Gastroesophageal sphincter (tissue), 4 donors: ENCODE measurements around the gene DCTN3. TPM values are rescaled to one million over a fixed set of nuclear protein-coding genes. Genes with fewer than 3 reads are reported as not detected.

Experiments used
- ATAC-seq: fragments of 150-250 bp; one replicate; pipeline ENCODE4 v1.9.1; 2016; ENCODE audit warnings: mild to moderate bottlenecking, moderate library complexity
- H3K27ac ChIP-seq, 4 donors: fragments of 200-600 bp; sonication (generic) in 3 of 4; 1 replicate in 3 of 4; 2 replicates in 1 of 4; pipeline ENCODE4 v1.5.1; 2016 to 2019
- H3K27me3 ChIP-seq: fragments of 200-600 bp; sonication (generic); one replicate; pipeline ENCODE4 v1.5.1; 2019
- H3K36me3 ChIP-seq, 2 donors: fragments of 200-600 bp; sonication (generic); one replicate each; pipeline ENCODE4 v1.5.1; 2019; ENCODE audit warnings: control low read depth in 1 of 2
- H3K4me1 ChIP-seq, 3 donors: fragments of 200-600 bp; sonication (generic); 1 replicate in 2 of 3; 2 replicates in 1 of 3; pipeline ENCODE4 v1.5.1; 2016 to 2019; ENCODE audit warnings: control low read depth in 2 of 3
- H3K4me3 ChIP-seq, 2 donors: fragments of 200-600 bp; sonication (generic); one replicate each; pipeline ENCODE4 v1.5.1; 2019; ENCODE audit warnings: mild to moderate bottlenecking in 1 of 2, moderate library complexity in 1 of 2
- H3K9me3 ChIP-seq, 3 donors: fragments of 200-600 bp; sonication (generic); one replicate each; pipeline ENCODE4 v1.5.1; 2017 to 2019; ENCODE audit warnings: control low read depth in 2 of 3
- CTCF ChIP-seq, 4 experiments: fragments of 200-600 bp in 2 of 4; fragments of 450-650 bp in 2 of 4; sonication (generic) in 1 of 4; IDR thresholded peaks; one replicate each; pipeline ENCODE4 v1.5.1; 2017 to 2019; ENCODE audit warnings: antibody characterized with exemption in 4 of 4, mild to moderate bottlenecking in 2 of 4, moderate library complexity in 2 of 4
- EP300 ChIP-seq: sonication (generic); formaldehyde crosslinking; IDR thresholded peaks from one replicate; pipeline ENCODE4 v1.6.1; 2017; ENCODE audit warnings: antibody characterized with exemption, mild to moderate bottlenecking
- POLR2A ChIP-seq, 2 donors: fragments of 450-650 bp; IDR thresholded peaks; one replicate each; pipeline ENCODE4 v1.6.1; 2017; ENCODE audit warnings: antibody characterized with exemption in 2 of 2, mild to moderate bottlenecking in 2 of 2, moderate library complexity in 1 of 2
- POLR2AphosphoS5 ChIP-seq: sonication (generic); formaldehyde crosslinking; IDR thresholded peaks from one replicate; pipeline ENCODE4 v1.6.1; 2017; ENCODE audit warnings: antibody characterized with exemption
- WGBS, 2 donors: methylation state at CpG; one replicate each; pipeline ENCODE4 v1.1.5; 2018; ENCODE audit warnings: low coverage in 1 of 2; 5-methylcytosine and 5-hydroxymethylcytosine counted together
- total RNA-seq, 4 donors: library from RNA; depleted of rRNA; stranded (reverse); fragments of >200 nt; gene quantifications; one replicate each; pipeline ENCODE4 v1.1.0, GENCODE V29; 2016

DCTN3 gene
- total RNA-seq, 4 donors from 2014 or later: 80.5 to 136 (median 98.7) TPM

DNA sequence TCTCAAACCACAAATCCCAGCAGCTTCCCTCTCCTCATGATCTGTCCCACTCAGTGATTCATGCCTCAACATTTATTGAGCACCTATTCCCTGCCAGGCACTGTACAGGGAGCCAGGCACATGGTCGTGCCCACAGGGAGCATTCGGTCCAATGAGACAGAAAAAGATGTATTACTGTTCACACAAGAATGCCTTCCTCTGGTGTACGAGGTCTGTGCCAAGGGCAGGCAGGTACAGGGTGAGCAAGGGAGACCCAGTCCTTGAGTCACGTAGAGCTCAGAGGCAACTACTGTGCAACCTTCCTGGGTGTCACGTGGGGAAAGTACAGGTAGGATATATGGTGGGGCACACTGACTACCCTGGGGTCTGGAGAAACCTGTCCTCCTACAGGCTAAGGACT lies 35.3 kb downstream of the DCTN3 start:
- no peaks in the 10 kb centered on the region for H3K9me3 ChIP-seq
- H3K4me3 ChIP-seq: no peak overlapping the region
- H3K4me1 ChIP-seq: peaks cover 0 to 20% (median 6%) of the 10 kb centered on the region in 3 donors
- no peak overlapping the region for H3K27ac ChIP-seq
- H3K27me3 ChIP-seq: peaks cover 83% of the 10 kb centered on the region
- no peak for TF ChIP-seq CTCF (IDR thresholded peaks at IDR 0.05)
- no peak for TF ChIP-seq EP300
- TF ChIP-seq POLR2AphosphoS5: no peak
- no peak for TF ChIP-seq POLR2A (IDR thresholded peaks at IDR 0.05)
- no peak for ATAC-seq
- 83 to 100% methylated on average over 1 to 2 of the region's 5 CpGs for WGBS, 2 donors
- no peaks in the 10 kb centered on the region for H3K36me3 ChIP-seq

GRCh38 chr9:34582787-34583186 lies 37.5 kb downstream of the DCTN3 start:
- H3K27me3 ChIP-seq: peaks cover 83% of the 10 kb centered on the region

DNA sequence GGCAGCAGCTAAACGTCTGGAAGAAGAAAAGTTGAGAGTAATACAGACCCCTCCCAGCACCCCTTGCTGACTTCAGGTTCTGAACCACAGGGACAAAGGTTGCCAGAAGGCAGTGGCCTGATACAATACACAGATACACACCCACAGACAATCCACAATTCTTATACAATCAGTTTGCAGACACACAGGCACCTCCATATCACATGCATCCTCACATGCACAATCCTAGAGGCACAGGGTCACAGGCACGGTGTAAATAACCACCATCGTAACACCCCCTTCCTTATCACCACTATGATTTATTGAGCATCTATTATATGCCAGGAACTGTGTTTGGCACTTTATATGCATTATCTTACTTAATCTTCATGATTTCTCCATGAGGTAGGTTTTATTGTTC lies 39.0 kb downstream of the DCTN3 start:
- H3K9me3 ChIP-seq: no peaks in the 10 kb centered on the region
- ATAC-seq: no peak
- TF ChIP-seq POLR2A (IDR thresholded peaks at IDR 0.05): no peak
- TF ChIP-seq CTCF (IDR thresholded peaks at IDR 0.05): no peak
- no peak for TF ChIP-seq POLR2AphosphoS5
- no peak for TF ChIP-seq EP300
- 91% methylated on average over 2 of the region's 3 CpGs; no CpG with 5 or more reads in 1 of the 2 donors for WGBS, 2 donors
- H3K36me3 ChIP-seq: no peaks in the 10 kb centered on the region
- H3K4me3 ChIP-seq: no peak overlapping the region
- H3K27ac ChIP-seq: no peak overlapping the region
- H3K27me3 ChIP-seq: peaks cover 83% of the 10 kb centered on the region
- peaks cover 0 to 24% (median 0%) of the 10 kb centered on the region in 3 donors for H3K4me1 ChIP-seq

More at GRCh38 chr9:34582787-34583186, 37.5 kb downstream of the DCTN3 start:
- no peak overlapping the region for H3K27ac ChIP-seq
- WGBS, 2 donors: 95% methylated on average over 5 of the region's 5 CpGs
- no peaks in the 10 kb centered on the region for H3K9me3 ChIP-seq
- TF ChIP-seq EP300: no peak
- no peak for TF ChIP-seq POLR2A (IDR thresholded peaks at IDR 0.05)
- no peak for TF ChIP-seq CTCF (IDR thresholded peaks at IDR 0.05)
- TF ChIP-seq POLR2AphosphoS5: no peak
- no peak for ATAC-seq
- no peaks in the 10 kb centered on the region for H3K36me3 ChIP-seq
- H3K4me3 ChIP-seq: no peak overlapping the region
- H3K4me1 ChIP-seq: peaks cover 0 to 20% (median 0%) of the 10 kb centered on the region in 3 donors

DNA sequence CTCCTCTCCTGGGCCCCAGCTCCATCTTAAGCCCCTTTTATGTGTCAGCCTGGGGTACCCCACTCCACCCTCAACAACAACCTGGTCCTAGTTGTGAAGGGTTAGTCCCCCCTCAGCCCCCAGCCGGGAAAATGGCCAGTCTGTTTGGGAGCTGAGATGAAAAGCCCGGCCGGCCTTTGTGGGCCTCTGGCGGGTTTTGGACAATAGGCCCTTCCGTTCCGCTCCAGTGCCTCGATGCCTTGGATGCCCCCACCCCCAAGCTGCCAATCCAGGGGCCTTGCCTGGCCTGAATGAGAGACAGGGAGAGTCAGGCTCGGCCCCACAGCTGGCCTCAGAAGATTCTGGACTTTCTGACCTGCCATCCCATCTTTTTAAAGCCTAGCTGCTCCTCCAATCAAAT lies 39.9 kb downstream of the DCTN3 start:
- H3K9me3 ChIP-seq: no peaks in the 10 kb centered on the region
- no peak overlapping the region for H3K4me3 ChIP-seq
- no peak for ATAC-seq
- no peak overlapping the region for H3K27ac ChIP-seq
- H3K36me3 ChIP-seq: no peaks in the 10 kb centered on the region
- peaks cover 0 to 24% (median 0%) of the 10 kb centered on the region in 3 donors for H3K4me1 ChIP-seq
- H3K27me3 ChIP-seq: peaks cover 83% of the 10 kb centered on the region
- WGBS, 2 donors: 94% methylated on average over 5 of the region's 8 CpGs; no CpG with 5 or more reads in 1 of the 2 donors
- no peak for TF ChIP-seq EP300
- no peak for TF ChIP-seq POLR2A (IDR thresholded peaks at IDR 0.05)
- TF ChIP-seq POLR2AphosphoS5: no peak
- TF ChIP-seq CTCF (IDR thresholded peaks at IDR 0.05): no peak

GRCh38 chr9:34579808-34580163 lies 40.5 kb downstream of the DCTN3 start:
- Histone ChIP-seq H3K27ac (no peak overlapping the region), H3K4me1 (peaks cover 0 to 24% (median 0%) of the 10 kb centered on the region in 3 donors), H3K36me3 (no peaks in the 10 kb centered on the region), H3K9me3 (no peaks in the 10 kb centered on the region), H3K4me3 (no peak overlapping the region), H3K27me3 (peaks cover 83% of the 10 kb centered on the region)
- TF ChIP-seq POLR2AphosphoS5 (no peak), CTCF (IDR thresholded peaks at IDR 0.05) (no peak), POLR2A (IDR thresholded peaks at IDR 0.05) (no peak), EP300 (no peak)
- WGBS, 2 donors: 75 to 96% methylated on average over 4 to 5 of the region's 5 CpGs
- ATAC-seq: no peak
